OCI-LY1 (cell line): Measurements from ENCODE around the gene PLAA.
A peak's percentile ranks its signal among the peaks of the same experiment; 100 is the strongest.

ENCODE experiments used
- H2AFZ ChIP-seq: fragments of 200-600 bp; sonication (generic), shearing (Covaris generic); 2 replicates; pipeline ENCODE4 v1.6.0; 2014; ENCODE audit warnings: antibody characterized with exemption, mild to moderate bottlenecking, low read length
- H3F3A ChIP-seq: fragments of 200-600 bp; sonication (generic), shearing (Covaris generic); 2 replicates; pipeline ENCODE4 v1.6.0; 2014; ENCODE audit warnings: mild to moderate bottlenecking, antibody characterized with exemption, low read length, moderate library complexity; ENCODE audit not compliant: insufficient read depth
- H3K27ac ChIP-seq: fragments of 200-600 bp; sonication (generic); 2 replicates; pipeline ENCODE4 v1.5.1; 2014; ENCODE audit warnings: low read length, mixed run types, mild to moderate bottlenecking, low read depth; ENCODE audit not compliant: poor library complexity, severe bottlenecking
- H3K27me3 ChIP-seq: fragments of 200-600 bp; sonication (generic); 2 replicates; pipeline ENCODE4 v1.6.0; 2014; ENCODE audit warnings: antibody characterized with exemption, mild to moderate bottlenecking, low read length, moderate library complexity; ENCODE audit not compliant: insufficient read depth
- H3K36me3 ChIP-seq: fragments of 200-600 bp; sonication (generic); 2 replicates; pipeline ENCODE4 v1.6.1; 2014; ENCODE audit warnings: mild to moderate bottlenecking, antibody characterized with exemption, low read length, moderate library complexity, mixed read lengths; ENCODE audit not compliant: insufficient read depth
- H3K4me1 ChIP-seq: fragments of 200-600 bp; sonication (generic); 2 replicates; pipeline ENCODE4 v1.5.1; 2014; ENCODE audit warnings: mild to moderate bottlenecking, low read length, moderate library complexity; ENCODE audit not compliant: insufficient read depth, severe bottlenecking
- H3K4me2 ChIP-seq: fragments of 200-600 bp; sonication (generic), shearing (Covaris generic); 2 replicates; pipeline ENCODE4 v1.6.1; 2014; ENCODE audit warnings: low read length
- H3K4me3 ChIP-seq: fragments of 200-600 bp; sonication (generic); 2 replicates; pipeline ENCODE4 v1.5.1; 2014; ENCODE audit warnings: low read length, low read depth, mild to moderate bottlenecking, mixed read lengths; ENCODE audit not compliant: poor library complexity, severe bottlenecking
- H3K79me2 ChIP-seq: fragments of 200-600 bp; shearing (Covaris generic); 2 replicates; pipeline ENCODE4 v1.6.1; 2016; ENCODE audit warnings: mixed run types, low read length, mixed read lengths; ENCODE audit not compliant: insufficient read depth
- H3K9ac ChIP-seq: fragments of 200-600 bp; sonication (generic), shearing (Covaris generic); 2 replicates; pipeline ENCODE4 v1.6.1; 2014; ENCODE audit warnings: mild to moderate bottlenecking, low read length, mixed read lengths
- H3K9me2 ChIP-seq: fragments of 200-600 bp; sonication (generic), shearing (Covaris generic); 2 replicates; pipeline ENCODE4 v1.6.1; 2014; ENCODE audit warnings: low read depth, mild to moderate bottlenecking, low read length, mixed read lengths
- H3K9me3 ChIP-seq: fragments of 200-600 bp; shearing (Covaris generic); 2 replicates; pipeline ENCODE4 v1.6.1; 2014; ENCODE audit warnings: low read length, mixed read lengths
- H4K20me1 ChIP-seq: fragments of 200-600 bp; sonication (generic), shearing (Covaris generic); 2 replicates; pipeline ENCODE4 v1.6.0; 2016; ENCODE audit warnings: mild to moderate bottlenecking, low read length; ENCODE audit not compliant: insufficient read depth
- EZH2 ChIP-seq: fragments of 200-600 bp; sonication (generic), shearing (Covaris generic); IDR thresholded peaks from 2 replicates; pipeline ENCODE4 v1.8.0; 2017; ENCODE audit warnings: borderline replicate concordance, mixed run types, mild to moderate bottlenecking, antibody characterized with exemption, low read length, moderate library complexity, mixed read lengths
- TF ChIP-seq, protein P1 (sequence below): fragments of 200-600 bp; sonication (generic), shearing (Covaris generic); IDR thresholded peaks from 2 replicates; pipeline ENCODE4 v1.5.1; 2017; ENCODE audit warnings: mild to moderate bottlenecking, antibody characterized with exemption, low read length, moderate library complexity, mixed read lengths

The PLAA gene

DNA sequence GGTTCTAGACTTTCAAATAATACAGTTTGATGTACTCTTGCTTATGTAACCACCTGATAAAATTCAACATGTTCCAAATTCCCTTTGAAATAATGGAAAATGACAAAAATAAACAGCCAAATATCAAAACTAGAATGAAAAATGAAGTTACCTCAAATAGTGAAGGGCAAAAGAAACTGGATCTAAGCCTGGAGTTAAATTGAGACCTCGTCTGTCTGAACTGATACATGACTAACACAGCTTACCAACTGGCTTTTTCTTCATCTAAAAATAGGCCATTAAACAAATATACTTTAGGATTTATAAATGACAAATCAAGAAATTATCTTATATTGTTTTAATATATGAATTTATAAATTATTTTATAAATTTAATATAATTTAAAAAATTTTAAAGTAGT lies 42.4 kb downstream of the PLAA start:
- no peak overlapping the region for H3K4me2 ChIP-seq
- H3K9me3 ChIP-seq, result no peaks in the 10 kb centered on the region
- H3F3A ChIP-seq, result no peaks in the 10 kb centered on the region
- no peak overlapping the region for H3K27ac ChIP-seq
- H3K9ac ChIP-seq, result no peak overlapping the region
- no peaks in the 10 kb centered on the region for H3K27me3 ChIP-seq
- no peak overlapping the region for H3K4me3 ChIP-seq
- no peaks in the 10 kb centered on the region for H3K79me2 ChIP-seq
- no peaks in the 10 kb centered on the region for H3K9me2 ChIP-seq
- peaks cover 62% of the 10 kb centered on the region for H3K36me3 ChIP-seq
- H3K4me1 ChIP-seq, result no peaks in the 10 kb centered on the region
- no peaks in the 10 kb centered on the region for H4K20me1 ChIP-seq
- TF ChIP-seq, protein P1, sequence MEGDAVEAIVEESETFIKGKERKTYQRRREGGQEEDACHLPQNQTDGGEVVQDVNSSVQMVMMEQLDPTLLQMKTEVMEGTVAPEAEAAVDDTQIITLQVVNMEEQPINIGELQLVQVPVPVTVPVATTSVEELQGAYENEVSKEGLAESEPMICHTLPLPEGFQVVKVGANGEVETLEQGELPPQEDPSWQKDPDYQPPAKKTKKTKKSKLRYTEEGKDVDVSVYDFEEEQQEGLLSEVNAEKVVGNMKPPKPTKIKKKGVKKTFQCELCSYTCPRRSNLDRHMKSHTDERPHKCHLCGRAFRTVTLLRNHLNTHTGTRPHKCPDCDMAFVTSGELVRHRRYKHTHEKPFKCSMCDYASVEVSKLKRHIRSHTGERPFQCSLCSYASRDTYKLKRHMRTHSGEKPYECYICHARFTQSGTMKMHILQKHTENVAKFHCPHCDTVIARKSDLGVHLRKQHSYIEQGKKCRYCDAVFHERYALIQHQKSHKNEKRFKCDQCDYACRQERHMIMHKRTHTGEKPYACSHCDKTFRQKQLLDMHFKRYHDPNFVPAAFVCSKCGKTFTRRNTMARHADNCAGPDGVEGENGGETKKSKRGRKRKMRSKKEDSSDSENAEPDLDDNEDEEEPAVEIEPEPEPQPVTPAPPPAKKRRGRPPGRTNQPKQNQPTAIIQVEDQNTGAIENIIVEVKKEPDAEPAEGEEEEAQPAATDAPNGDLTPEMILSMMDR, result no peak
- TF ChIP-seq EZH2, result no peak
- no peak overlapping the region for H2AFZ ChIP-seq

GRCh38 chr9:26904070-26904469 lies 43.0 kb downstream of the PLAA start:
- Histone ChIP-seq H3K9me2 (no peaks in the 10 kb centered on the region), H3K9ac (no peak overlapping the region), H2AFZ (no peak overlapping the region), H3F3A (no peaks in the 10 kb centered on the region), H3K4me2 (no peak overlapping the region), H3K27ac (no peak overlapping the region), H3K36me3 (peaks cover 57% of the 10 kb centered on the region), H3K79me2 (no peaks in the 10 kb centered on the region), H3K4me1 (no peaks in the 10 kb centered on the region), H3K9me3 (no peaks in the 10 kb centered on the region), H3K27me3 (no peaks in the 10 kb centered on the region), H4K20me1 (no peaks in the 10 kb centered on the region), H3K4me3 (no peak overlapping the region)
- TF ChIP-seq, protein P1, result no peak
- no peak for TF ChIP-seq EZH2

DNA sequence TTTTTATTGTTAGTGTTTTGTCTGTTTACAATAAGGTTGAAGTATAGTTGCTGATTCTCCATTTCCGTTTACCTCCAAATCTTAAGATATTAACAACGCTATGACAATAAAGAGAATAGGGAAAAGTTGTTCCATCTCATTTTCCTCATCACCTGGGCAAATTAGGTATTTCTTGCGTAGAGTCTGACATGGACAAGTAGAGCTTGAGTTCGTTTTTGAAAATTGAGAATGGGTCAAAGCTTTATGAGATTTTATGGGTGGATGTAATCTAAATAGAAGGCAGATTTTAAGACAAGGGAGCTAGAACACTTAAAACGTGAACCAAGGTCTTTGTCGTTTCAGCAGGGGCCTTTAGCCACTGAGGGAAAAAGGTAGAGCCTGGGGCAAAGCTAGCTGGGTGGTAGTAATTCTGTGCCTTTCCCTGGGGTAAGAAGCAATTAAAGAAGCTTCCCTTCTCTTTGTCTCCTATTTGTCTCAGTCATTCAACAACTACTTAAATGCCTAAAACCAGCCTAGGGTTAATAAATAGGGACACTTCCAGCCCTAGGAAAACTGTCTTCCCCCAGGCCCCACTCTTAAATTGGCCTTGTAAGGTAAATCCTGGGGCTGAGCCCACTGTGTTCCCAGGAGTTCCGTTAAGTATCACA lies 53.9 kb downstream of the PLAA start:
- Histone ChIP-seq H3K36me3 (peaks cover 14% of the 10 kb centered on the region), H3K9me3 (no peaks in the 10 kb centered on the region), H3K4me2 (peak overlapping the region; percentile 85), H3K27ac (peak overlapping the region; percentile 84), H3F3A (no peaks in the 10 kb centered on the region), H4K20me1 (no peaks in the 10 kb centered on the region), H2AFZ (peak overlapping the region; percentile 64; the same call in 1 of the 2 replicates), H3K9ac (peak overlapping the region; percentile 93), H3K9me2 (no peaks in the 10 kb centered on the region), H3K4me3 (peak overlapping the region; percentile 94), H3K4me1 (peaks cover 36% of the 10 kb centered on the region), H3K79me2 (peaks cover 40% of the 10 kb centered on the region), H3K27me3 (no peaks in the 10 kb centered on the region)
- TF ChIP-seq, protein P1, result no peak
- no peak for TF ChIP-seq EZH2
